ENCODE data around the gene CYP4F3.

Gene CYP4F3

DNA sequence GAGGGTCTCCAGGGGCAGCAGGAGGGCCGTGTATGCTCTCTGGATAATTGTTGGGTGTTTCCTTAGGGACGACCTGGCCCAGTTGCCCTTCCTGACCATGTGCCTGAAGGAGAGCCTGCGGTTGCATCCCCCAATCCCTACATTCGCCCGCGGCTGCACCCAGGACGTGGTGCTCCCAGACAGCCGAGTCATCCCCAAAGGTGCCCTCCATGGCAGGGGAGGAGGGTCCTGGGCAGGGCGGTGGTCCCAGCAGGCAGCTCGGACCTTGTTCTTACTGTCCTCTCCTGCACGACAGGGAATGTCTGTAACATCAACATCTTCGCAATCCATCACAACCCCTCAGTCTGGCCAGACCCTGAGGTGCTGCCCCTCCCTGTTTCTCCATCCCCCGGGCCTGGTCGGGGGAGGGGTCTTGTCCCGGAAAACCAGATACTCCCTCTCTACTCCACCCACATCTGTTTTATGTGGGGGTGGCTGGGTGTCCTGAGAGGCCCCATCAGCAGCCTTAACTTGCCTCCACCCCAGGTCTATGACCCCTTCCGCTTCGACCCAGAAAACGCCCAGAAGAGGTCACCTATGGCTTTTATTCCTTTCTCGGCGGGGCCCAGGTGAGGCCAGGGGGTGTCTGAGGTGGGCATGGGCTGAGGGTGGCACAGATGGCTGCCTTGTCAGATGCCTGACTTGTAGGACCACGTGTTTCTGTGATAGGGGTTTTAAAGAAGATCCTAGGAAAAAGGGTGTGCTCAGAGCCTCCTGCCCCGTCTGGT, 12.3 kb upstream of the CYP4F3 start:
- DNase-seq (ENCODE audit: low read depth) = no peak
- TF ChIP-seq MYC (IDR thresholded peaks at IDR 0.05; ENCODE audit: low read depth, low read length) (no peak), POLR2A (IDR thresholded peaks at IDR 0.05; ENCODE audit: extremely low read depth, insufficient read length) (no peak)
- TF ChIP-seq, protein P1, sequence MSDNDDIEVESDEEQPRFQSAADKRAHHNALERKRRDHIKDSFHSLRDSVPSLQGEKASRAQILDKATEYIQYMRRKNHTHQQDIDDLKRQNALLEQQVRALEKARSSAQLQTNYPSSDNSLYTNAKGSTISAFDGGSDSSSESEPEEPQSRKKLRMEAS (IDR thresholded peaks at IDR 0.05; ENCODE audit: low read depth, low read length) = no peak
- TF ChIP-seq, protein P2, sequence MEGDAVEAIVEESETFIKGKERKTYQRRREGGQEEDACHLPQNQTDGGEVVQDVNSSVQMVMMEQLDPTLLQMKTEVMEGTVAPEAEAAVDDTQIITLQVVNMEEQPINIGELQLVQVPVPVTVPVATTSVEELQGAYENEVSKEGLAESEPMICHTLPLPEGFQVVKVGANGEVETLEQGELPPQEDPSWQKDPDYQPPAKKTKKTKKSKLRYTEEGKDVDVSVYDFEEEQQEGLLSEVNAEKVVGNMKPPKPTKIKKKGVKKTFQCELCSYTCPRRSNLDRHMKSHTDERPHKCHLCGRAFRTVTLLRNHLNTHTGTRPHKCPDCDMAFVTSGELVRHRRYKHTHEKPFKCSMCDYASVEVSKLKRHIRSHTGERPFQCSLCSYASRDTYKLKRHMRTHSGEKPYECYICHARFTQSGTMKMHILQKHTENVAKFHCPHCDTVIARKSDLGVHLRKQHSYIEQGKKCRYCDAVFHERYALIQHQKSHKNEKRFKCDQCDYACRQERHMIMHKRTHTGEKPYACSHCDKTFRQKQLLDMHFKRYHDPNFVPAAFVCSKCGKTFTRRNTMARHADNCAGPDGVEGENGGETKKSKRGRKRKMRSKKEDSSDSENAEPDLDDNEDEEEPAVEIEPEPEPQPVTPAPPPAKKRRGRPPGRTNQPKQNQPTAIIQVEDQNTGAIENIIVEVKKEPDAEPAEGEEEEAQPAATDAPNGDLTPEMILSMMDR (IDR thresholded peaks at IDR 0.05; ENCODE audit: low read depth, low read length) = no peak
- no peak overlapping the region for H3K4me3 ChIP-seq (ENCODE audit: low read depth, low read length)

DNA sequence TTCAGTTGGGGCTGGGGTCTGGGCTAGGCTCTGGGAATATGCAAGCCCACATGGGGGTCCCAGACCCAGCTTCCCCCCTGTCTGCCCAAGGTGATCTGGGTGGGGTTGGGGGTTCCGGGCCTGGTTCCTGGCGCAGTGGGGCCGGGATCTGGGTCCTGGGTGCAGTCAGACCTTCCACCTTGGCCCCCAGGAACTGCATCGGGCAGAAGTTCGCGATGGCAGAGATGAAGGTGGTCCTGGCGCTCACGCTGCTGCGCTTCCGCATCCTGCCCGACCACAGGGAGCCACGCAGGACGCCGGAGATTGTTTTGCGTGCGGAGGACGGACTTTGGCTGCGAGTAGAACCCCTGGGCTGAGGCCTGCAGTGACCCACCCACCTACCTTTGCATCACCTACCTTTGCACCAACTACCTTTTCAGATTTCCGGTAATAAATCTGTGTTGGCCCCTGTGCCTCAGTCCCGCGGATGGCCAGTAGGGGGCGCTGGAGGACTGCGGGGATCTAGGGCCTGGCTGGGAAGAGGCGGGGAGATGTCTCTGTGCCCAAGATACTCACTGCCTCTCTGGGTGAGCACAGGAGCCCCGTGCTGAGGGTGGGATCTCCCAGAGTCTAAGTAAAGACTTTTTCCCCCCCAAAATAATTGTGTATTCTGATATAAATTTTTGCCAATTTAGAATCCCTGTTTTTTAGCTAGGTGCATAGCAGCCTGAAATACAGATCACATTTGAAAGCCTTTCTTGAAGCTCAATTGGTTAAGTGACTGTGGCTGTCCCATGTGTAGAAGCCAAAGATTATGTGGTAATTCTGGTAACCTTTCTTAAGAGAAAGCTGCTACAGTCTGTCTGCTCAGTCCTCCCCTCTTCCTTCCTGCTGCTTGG, 11.5 kb upstream of the CYP4F3 start:
- peak; percentile 76 for DNase-seq (ENCODE audit: low read depth)
- TF ChIP-seq, protein P1 (IDR thresholded peaks at IDR 0.05; ENCODE audit: low read depth, low read length) = no peak
- TF ChIP-seq, protein P2 (IDR thresholded peaks at IDR 0.05; ENCODE audit: low read depth, low read length) = peak; percentile 86
- TF ChIP-seq MYC (IDR thresholded peaks at IDR 0.05; ENCODE audit: low read depth, low read length) (no peak), POLR2A (IDR thresholded peaks at IDR 0.05; ENCODE audit: extremely low read depth, insufficient read length) (no peak)
- H3K4me3 ChIP-seq (ENCODE audit: low read depth, low read length) = no peak overlapping the region

DNA sequence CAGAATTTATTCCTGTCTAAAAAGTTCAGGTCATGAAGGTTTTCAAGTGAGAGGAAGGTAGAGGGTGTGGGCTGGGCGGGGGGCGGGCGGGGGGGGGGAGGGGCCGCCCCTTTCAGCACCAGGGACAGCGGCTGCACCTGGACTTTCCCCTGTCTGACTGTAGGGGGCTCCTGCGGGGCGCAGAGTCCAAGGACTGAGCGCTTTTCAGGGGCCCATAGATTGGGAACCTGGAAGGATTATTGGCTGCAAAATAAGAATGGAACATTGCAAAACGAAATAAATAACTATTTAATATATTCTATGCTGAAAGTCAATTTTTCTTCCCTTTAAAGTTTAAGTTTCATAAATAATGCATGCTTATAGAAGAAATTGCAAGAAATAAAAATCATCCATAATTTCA, 8.9 kb upstream of the CYP4F3 start:
- no peak overlapping the region for H3K4me3 ChIP-seq (ENCODE audit: low read depth, low read length)
- DNase-seq (ENCODE audit: low read depth) = peak; percentile 64
- no peak for TF ChIP-seq POLR2A (IDR thresholded peaks at IDR 0.05; ENCODE audit: extremely low read depth, insufficient read length)
- TF ChIP-seq, protein P2 (IDR thresholded peaks at IDR 0.05; ENCODE audit: low read depth, low read length) = peak; percentile 74

DNA sequence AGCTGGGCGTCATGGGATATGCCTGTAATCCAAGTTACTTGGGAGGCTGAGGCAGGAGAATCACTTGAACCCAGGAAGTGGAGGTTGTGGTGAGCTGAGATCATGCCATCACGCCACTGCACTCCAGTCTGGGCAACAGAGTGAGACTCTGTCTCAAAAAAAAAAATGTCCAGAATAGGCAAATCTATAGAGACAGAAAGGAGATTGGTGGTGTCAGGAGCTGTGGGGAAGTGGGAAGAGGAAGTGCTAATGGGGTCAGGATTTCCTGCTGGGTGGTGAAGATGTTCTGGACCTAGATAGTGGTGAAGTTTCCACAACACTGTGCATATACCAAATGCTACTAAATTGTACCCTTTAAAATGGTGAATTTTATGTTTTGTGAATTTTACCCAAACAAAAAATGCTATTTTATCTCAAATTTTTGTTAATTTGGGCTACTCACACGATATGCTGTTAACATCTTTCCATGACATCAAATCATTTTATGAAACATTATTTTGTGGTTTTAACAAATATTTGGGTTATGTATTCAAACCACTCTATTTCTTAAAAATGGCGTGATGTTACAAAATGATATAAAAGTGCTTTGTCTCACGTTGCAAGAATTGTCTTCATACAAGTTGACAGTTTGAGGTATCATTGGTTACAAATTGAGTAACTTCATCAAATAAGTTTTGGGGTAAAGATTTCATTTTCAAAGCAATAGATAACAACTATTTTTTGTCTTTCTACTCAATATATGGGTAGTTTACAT, 7.4 kb upstream of the CYP4F3 start:
- no peak overlapping the region for H3K4me3 ChIP-seq (ENCODE audit: low read depth, low read length)
- peak; percentile 42 for DNase-seq (ENCODE audit: low read depth)
- no peak for TF ChIP-seq MYC (IDR thresholded peaks at IDR 0.05; ENCODE audit: low read depth, low read length)
- TF ChIP-seq, protein P1 (IDR thresholded peaks at IDR 0.05; ENCODE audit: low read depth, low read length) = no peak
- TF ChIP-seq, protein P2 (IDR thresholded peaks at IDR 0.05; ENCODE audit: low read depth, low read length) = no peak

DNA sequence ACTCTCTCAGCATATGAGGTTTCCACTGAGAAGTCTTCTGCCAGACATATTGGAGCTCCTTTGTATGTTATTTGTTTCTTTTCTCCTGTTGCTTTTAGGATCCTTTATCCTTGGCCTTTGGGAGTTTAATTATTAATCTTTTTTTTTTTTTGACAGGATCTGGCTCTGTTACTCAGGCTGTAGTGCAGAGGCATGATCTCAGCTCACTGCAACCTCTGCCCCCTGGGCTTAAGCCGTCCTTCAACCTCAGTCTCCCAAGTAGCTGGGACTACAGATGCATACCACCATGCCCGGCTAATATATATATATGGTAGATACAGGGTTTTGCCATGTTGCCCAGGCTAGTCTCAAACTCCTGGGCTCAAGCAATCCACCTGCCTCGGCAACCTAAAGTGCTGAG, 6.6 kb upstream of the CYP4F3 start:
- no peak for DNase-seq (ENCODE audit: low read depth)

More for the DNA sequence above, 6.6 kb upstream of the CYP4F3 start:
- TF ChIP-seq POLR2A (IDR thresholded peaks at IDR 0.05; ENCODE audit: extremely low read depth, insufficient read length) = no peak
- TF ChIP-seq, protein P1 (IDR thresholded peaks at IDR 0.05; ENCODE audit: low read depth, low read length) = no peak
- TF ChIP-seq, protein P2 (IDR thresholded peaks at IDR 0.05; ENCODE audit: low read depth, low read length) = no peak
- TF ChIP-seq MYC (IDR thresholded peaks at IDR 0.05; ENCODE audit: low read depth, low read length) = no peak
- no peak overlapping the region for H3K4me3 ChIP-seq (ENCODE audit: low read depth, low read length)

Data from NB4 (cell line).